PFSK-1 (cell line): ENCODE results near the gene C20orf173.

Experiments
- FOXP2 ChIP-seq: optimal IDR thresholded peaks from 2 replicates; pipeline ENCODE3; 2011; ENCODE audit warnings: borderline replicate concordance, control low read depth, inconsistent platforms; ENCODE audit not compliant: insufficient read depth; ENCODE audit errors: extremely low read length, extremely low read depth
- POLR2AphosphoS5 ChIP-seq: IDR thresholded peaks from 2 replicates; pipeline ENCODE4 v1.6.1; 2012; ENCODE audit warnings: low read depth, mild to moderate bottlenecking, control low read depth, low read length, moderate library complexity
- REST ChIP-seq, 2 experiments: IDR thresholded peaks; 2 replicates each; pipeline versions ENCODE4 v1.6.1 to v1.8.0; 2011 to 2012; ENCODE audit warnings: low read depth in 2 of 2, low read length in 2 of 2, control low read depth in 1 of 2, inconsistent platforms in 1 of 2, mild to moderate bottlenecking in 1 of 2, moderate library complexity in 1 of 2; ENCODE audit not compliant: insufficient read depth in 1 of 2
- SIN3A ChIP-seq: IDR thresholded peaks from 2 replicates; pipeline ENCODE4 v1.6.1; 2012; ENCODE audit warnings: mild to moderate bottlenecking, low read length, moderate library complexity, borderline replicate concordance; ENCODE audit not compliant: insufficient read depth
- TAF1 ChIP-seq: IDR thresholded peaks from 2 replicates; pipeline ENCODE4 v1.6.1; 2012; ENCODE audit warnings: low read length, control low read depth, borderline replicate concordance; ENCODE audit not compliant: insufficient read depth

The C20orf173 gene

GRCh38 chr20:35518955-35519354 is 10.5 kb downstream of the C20orf173 start:
- TF ChIP-seq REST (IDR thresholded peaks at IDR 0.05; ENCODE audit: insufficient read depth in 1 of 2, low read depth in 2 of 2, low read length in 2 of 2), result no peak
- TF ChIP-seq FOXP2, result no peak
- TF ChIP-seq TAF1, result no peak
- no peak for TF ChIP-seq POLR2AphosphoS5
- TF ChIP-seq SIN3A, result no peak

- TF ChIP-seq TAF1 (no peak), FOXP2 (no peak), POLR2AphosphoS5 (no peak), SIN3A (no peak), REST (IDR thresholded peaks at IDR 0.05; ENCODE audit: insufficient read depth in 1 of 2, low read depth in 2 of 2, low read length in 2 of 2) (no peak)
Measured at GRCh38 chr20:35517125-35517524, 12.3 kb downstream of the C20orf173 start.

GRCh38 chr20:35515949-35516645 is 13.4 kb downstream of the C20orf173 start:
- TF ChIP-seq TAF1, result no peak
- TF ChIP-seq FOXP2, result no peak
- no peak for TF ChIP-seq REST (IDR thresholded peaks at IDR 0.05; ENCODE audit: insufficient read depth in 1 of 2, low read depth in 2 of 2, low read length in 2 of 2)
- TF ChIP-seq SIN3A, result no peak
- no peak for TF ChIP-seq POLR2AphosphoS5

GRCh38 chr20:35515341-35515740 is 14.1 kb downstream of the C20orf173 start:
- TF ChIP-seq FOXP2 (no peak), TAF1 (no peak), POLR2AphosphoS5 (no peak), REST (IDR thresholded peaks at IDR 0.05; ENCODE audit: insufficient read depth in 1 of 2, low read depth in 2 of 2, low read length in 2 of 2) (no peak), SIN3A (no peak)
